Measurements from ENCODE around the gene LALBA. TPM values are rescaled to one million over a fixed set of nuclear protein-coding genes. Genes with fewer than 3 reads are reported as not detected.

Gene LALBA
- total and polyA plus RNA-seq, 2 of the 8 experiments (the other 6 are each of a cell fraction or from before 2014, with no cell fraction given) = not detected

- Histone ChIP-seq H3K9me3 (ENCODE audit: insufficient read depth in 2 of 2, low read depth in 1 of 2, low read length in 1 of 2) (no peaks in the 10 kb centered on the region), H3K4ac (replicated peaks; ENCODE audit: insufficient read length, low read depth, low read length) (no peak overlapping the region), H4K8ac (ENCODE audit: extremely low read depth, insufficient read depth, low read length) (no peak overlapping the region)
These were observed 27.4 kb downstream of the LALBA start for GRCh38 chr12:48542300-48542928.

More at GRCh38 chr12:48542300-48542928, 27.4 kb downstream of the LALBA start:
- Histone ChIP-seq H3K4me1 (replicated peaks in 1 of 4; ENCODE audit: control insufficient read depth in 3 of 4, insufficient read depth in 4 of 4, low read length in 3 of 4) (no peaks in the 10 kb centered on the region), H3K56ac (replicated peaks; ENCODE audit: insufficient read length, low read depth, low read length) (no peak overlapping the region), H3K79me1 (ENCODE audit: low read depth, low read length) (no peaks in the 10 kb centered on the region), H4K5ac (ENCODE audit: insufficient read length, low read depth, low read length) (no peak overlapping the region), H2AK5ac (ENCODE audit: low read depth, low read length) (no peak overlapping the region), H2BK120ac (replicated peaks; ENCODE audit: low read depth, low read length) (no peak overlapping the region), H3K23ac (ENCODE audit: insufficient read length) (no peak overlapping the region), H3K4me3 (ENCODE audit: extremely low read depth in 1 of 4, insufficient read depth in 2 of 4, low read depth in 3 of 4, low read length in 4 of 4) (no peak overlapping the region), H3K27me3 (replicated peaks in 1 of 4; ENCODE audit: control insufficient read depth in 3 of 4, extremely low read depth in 1 of 4, insufficient read depth in 3 of 4, low read length in 3 of 4) (no peaks in the 10 kb centered on the region), H3K18ac (ENCODE audit: extremely low read depth, low read length) (no peak overlapping the region), H4K20me1 (replicated peaks in 1 of 2; ENCODE audit: control insufficient read depth in 1 of 2, insufficient read depth in 2 of 2, low read length in 2 of 2) (no peaks in the 10 kb centered on the region), H2BK15ac (ENCODE audit: low read length) (no peak overlapping the region), H3K9ac (replicated peaks in 1 of 4; ENCODE audit: extremely low read depth in 1 of 4, low read depth in 3 of 4, low read length in 3 of 4) (no peak overlapping the region), H3K27ac (ENCODE audit: low read depth, low read length) (no peak overlapping the region), H3K36me3 (ENCODE audit: control insufficient read depth in 2 of 4, insufficient read depth in 4 of 4, low read length in 3 of 4) (no peaks in the 10 kb centered on the region), H2BK20ac (ENCODE audit: low read length) (no peak overlapping the region), H2AFZ (ENCODE audit: low read length) (no peak overlapping the region), H2BK5ac (ENCODE audit: low read depth, low read length) (no peak overlapping the region), H4K91ac (replicated peaks; ENCODE audit: insufficient read length, low read length) (no peak overlapping the region), H3K4me2 (ENCODE audit: insufficient read depth in 1 of 2, low read depth in 2 of 2, low read length in 2 of 2) (no peak overlapping the region), H3K14ac (ENCODE audit: insufficient read length) (no peak overlapping the region), H3K79me2 (ENCODE audit: control insufficient read depth in 1 of 2, insufficient read depth in 2 of 2, low read length in 2 of 2) (no peaks in the 10 kb centered on the region), H2BK12ac (ENCODE audit: low read depth, low read length) (no peak overlapping the region), H3K23me2 (ENCODE audit: low read depth, low read length) (no peaks in the 10 kb centered on the region)
- ChIA-PET CTCF (ENCODE audit: partially characterized antibody) (interaction anchor here (0.6 to 10.3 kb wide), 29 partner anchors 8 to 358 kb away, joined by 3 to 388 read pairs (median 4); no protein-coding TSS in a partner anchor), POLR2A (ENCODE audit: partially characterized antibody) (interaction anchor here (0.9 to 1.2 kb wide), 3 partner anchors 76 to 130 kb away, joined by 3 to 5 read pairs (median 4); no protein-coding TSS in a partner anchor)
- DNase-seq (ENCODE audit: low read depth in 1 of 2, low spot score in 2 of 2) (peak; percentile 9 to 66), FAIRE-seq (peak; percentile 50)
- WGBS, 2 experiments (ENCODE audit: extremely low coverage in 1 of 2, insufficient coverage in 1 of 2, insufficient read length in 1 of 2, insufficient replicate concordance in 2 of 2, low coverage in 1 of 2, low lambda C conversion rate in 2 of 2, missing lambda C conversion rate in 1 of 2) = 61% methylated on average over 8 of the region's 8 CpGs; no CpG with 5 or more reads in 1 of the 2 experiments
- TF ChIP-seq BCL11A (IDR thresholded peaks at IDR 0.05; ENCODE audit: low read depth in 2 of 2, low read length in 2 of 2) (no peak), NANOG (IDR thresholded peaks at IDR 0.05; ENCODE audit: insufficient read depth, low read depth, low read length, poor library complexity, severe bottlenecking) (no peak), RAD21 (IDR thresholded peaks at IDR 0.05 in 1 of 2, conservative IDR thresholded peaks at IDR 0.05 in 1 of 2; ENCODE audit: low read depth in 2 of 2, low read length in 2 of 2) (peak; percentile 97), SAP30 (IDR thresholded peaks at IDR 0.05; ENCODE audit: insufficient read depth, insufficient replicate concordance, low read length) (no peak), SUZ12 (IDR thresholded peaks at IDR 0.05; ENCODE audit: low read length) (no peak), HDAC6 (IDR thresholded peaks at IDR 0.05; ENCODE audit: low read depth, low read length) (no peak), SP1 (IDR thresholded peaks at IDR 0.05; ENCODE audit: low read depth, low read length) (no peak), TAF7 (optimal IDR thresholded peaks at IDR 0.05; ENCODE audit: borderline replicate concordance, low read depth, low read length) (no peak), CTCF (IDR thresholded peaks at IDR 0.05; ENCODE audit: control extremely low read depth in 1 of 3, insufficient read depth in 1 of 3, low read depth in 1 of 3, low read length in 3 of 3) (peak; percentile 69 to 93 (median 89)), BACH1 (IDR thresholded peaks at IDR 0.05; ENCODE audit: low read length) (no peak)

All from H1 (cell line).